Stomach (tissue), 4 donors: Measurements from ENCODE around the gene OR4C6.

Experiments
- EP300 ChIP-seq: sonication (generic); formaldehyde crosslinking; IDR thresholded peaks from one replicate; pipeline ENCODE4 v1.6.1; 2017; ENCODE audit warnings: antibody characterized with exemption
- POLR2A ChIP-seq, 4 donors: fragments of 450-650 bp; IDR thresholded peaks; one replicate each; pipeline ENCODE4 v1.6.1; 2016; ENCODE audit warnings: antibody characterized with exemption in 4 of 4, control low read depth in 2 of 4, mild to moderate bottlenecking in 1 of 4, moderate library complexity in 1 of 4
- TF ChIP-seq, protein P1 (sequence below), 7 experiments: fragments of 450-650 bp in 4 of 7; fragments of 200-600 bp in 3 of 7; sonication (generic) in 3 of 7; IDR thresholded peaks; one replicate each; pipeline ENCODE4 v1.5.1; 2016 to 2019; ENCODE audit warnings: antibody characterized with exemption in 7 of 7, control low read depth in 2 of 7, mild to moderate bottlenecking in 1 of 7

DNA sequence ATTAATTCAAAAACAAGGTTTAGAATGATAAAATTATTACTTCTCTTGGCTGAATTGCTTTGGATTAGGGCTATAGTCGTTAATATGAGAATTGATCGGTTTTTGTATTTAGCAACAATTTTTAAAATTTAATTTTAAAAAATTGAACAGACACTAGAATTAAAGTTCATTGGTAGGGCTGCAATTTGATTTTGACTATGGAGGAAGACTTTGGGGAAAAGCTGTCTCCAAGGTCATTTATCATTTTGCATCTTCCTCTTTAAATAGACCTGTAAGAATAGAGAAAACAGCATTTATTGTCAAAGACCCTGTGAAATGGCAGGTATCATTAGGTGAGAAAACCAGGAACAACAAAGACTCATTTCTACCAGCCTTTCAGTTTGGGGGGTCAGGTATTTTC lies 14.0 kb upstream of the OR4C6 start, which contains the start of gene OR4S2:
- TF ChIP-seq POLR2A (IDR thresholded peaks at IDR 0.05) (no peak), EP300 (no peak)
- TF ChIP-seq, protein P1, sequence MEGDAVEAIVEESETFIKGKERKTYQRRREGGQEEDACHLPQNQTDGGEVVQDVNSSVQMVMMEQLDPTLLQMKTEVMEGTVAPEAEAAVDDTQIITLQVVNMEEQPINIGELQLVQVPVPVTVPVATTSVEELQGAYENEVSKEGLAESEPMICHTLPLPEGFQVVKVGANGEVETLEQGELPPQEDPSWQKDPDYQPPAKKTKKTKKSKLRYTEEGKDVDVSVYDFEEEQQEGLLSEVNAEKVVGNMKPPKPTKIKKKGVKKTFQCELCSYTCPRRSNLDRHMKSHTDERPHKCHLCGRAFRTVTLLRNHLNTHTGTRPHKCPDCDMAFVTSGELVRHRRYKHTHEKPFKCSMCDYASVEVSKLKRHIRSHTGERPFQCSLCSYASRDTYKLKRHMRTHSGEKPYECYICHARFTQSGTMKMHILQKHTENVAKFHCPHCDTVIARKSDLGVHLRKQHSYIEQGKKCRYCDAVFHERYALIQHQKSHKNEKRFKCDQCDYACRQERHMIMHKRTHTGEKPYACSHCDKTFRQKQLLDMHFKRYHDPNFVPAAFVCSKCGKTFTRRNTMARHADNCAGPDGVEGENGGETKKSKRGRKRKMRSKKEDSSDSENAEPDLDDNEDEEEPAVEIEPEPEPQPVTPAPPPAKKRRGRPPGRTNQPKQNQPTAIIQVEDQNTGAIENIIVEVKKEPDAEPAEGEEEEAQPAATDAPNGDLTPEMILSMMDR (IDR thresholded peaks at IDR 0.05), result no peak
